Measurements from ENCODE around the gene SEC23B.

SEC23B gene

GRCh38 chr20:18541741-18542140 is 34.0 kb downstream of the SEC23B start:
- Mint-ChIP-seq H3K27me3 (no peaks in the 10 kb centered on the region), H3K27ac (peak overlapping the region; percentile 8), H3K9me3 (no peaks in the 10 kb centered on the region), H3K4me3 (no peak overlapping the region), H3K36me3 (ENCODE audit: low read depth) (peaks cover 53% of the 10 kb centered on the region), H3K4me1 (no peaks in the 10 kb centered on the region)
- ATAC-seq (no peak), DNase-seq (no peak)

GRCh38 chr20:18543216-18543615 is 35.5 kb downstream of the SEC23B start:
- Mint-ChIP-seq H3K27ac (peak overlapping the region; percentile 9), H3K36me3 (ENCODE audit: low read depth) (peaks cover 55% of the 10 kb centered on the region)

GRCh38 chr20:18543932-18544331 is 36.2 kb downstream of the SEC23B start:
- Mint-ChIP-seq H3K36me3 (ENCODE audit: low read depth) (peaks cover 55% of the 10 kb centered on the region), H3K4me3 (no peak overlapping the region), H3K27me3 (no peaks in the 10 kb centered on the region), H3K4me1 (no peaks in the 10 kb centered on the region), H3K9me3 (no peaks in the 10 kb centered on the region), H3K27ac (no peak overlapping the region)
- DNase-seq = no peak
- ATAC-seq = no peak

More at GRCh38 chr20:18543216-18543615, 35.5 kb downstream of the SEC23B start:
- no peak overlapping the region for H3K4me3 Mint-ChIP-seq
- no peaks in the 10 kb centered on the region for H3K27me3 Mint-ChIP-seq
- DNase-seq = no peak
- no peak for ATAC-seq
- H3K4me1 Mint-ChIP-seq = no peaks in the 10 kb centered on the region
- H3K9me3 Mint-ChIP-seq = no peaks in the 10 kb centered on the region

- H3K4me3 Mint-ChIP-seq = no peak overlapping the region
- no peaks in the 10 kb centered on the region for H3K4me1 Mint-ChIP-seq
- no peak for ATAC-seq
- H3K9me3 Mint-ChIP-seq = no peaks in the 10 kb centered on the region
- no peaks in the 10 kb centered on the region for H3K27me3 Mint-ChIP-seq
- peaks cover 53% of the 10 kb centered on the region for H3K36me3 Mint-ChIP-seq (ENCODE audit: low read depth)
- DNase-seq = no peak
- H3K27ac Mint-ChIP-seq = no peak overlapping the region
Observed at GRCh38 chr20:18545566-18545965, 37.8 kb downstream of the SEC23B start.

- no peak overlapping the region for H3K4me3 Mint-ChIP-seq
- no peaks in the 10 kb centered on the region for H3K4me1 Mint-ChIP-seq
- no peaks in the 10 kb centered on the region for H3K27me3 Mint-ChIP-seq
- no peaks in the 10 kb centered on the region for H3K9me3 Mint-ChIP-seq
- DNase-seq = no peak
- no peak for ATAC-seq
- peaks cover 46% of the 10 kb centered on the region for H3K36me3 Mint-ChIP-seq (ENCODE audit: low read depth)
- no peak overlapping the region for H3K27ac Mint-ChIP-seq
Observed at GRCh38 chr20:18548465-18548864, 40.7 kb downstream of the SEC23B start.

GRCh38 chr20:18553746-18554145 is 46.0 kb downstream of the SEC23B start:
- DNase-seq = no peak
- Mint-ChIP-seq H3K4me3 (no peak overlapping the region), H3K27ac (no peak overlapping the region), H3K27me3 (no peaks in the 10 kb centered on the region), H3K36me3 (ENCODE audit: low read depth) (peaks cover 43% of the 10 kb centered on the region), H3K4me1 (no peaks in the 10 kb centered on the region), H3K9me3 (no peaks in the 10 kb centered on the region)
- no peak for ATAC-seq

- H3K4me1 Mint-ChIP-seq = peaks cover 19% of the 10 kb centered on the region
- H3K9me3 Mint-ChIP-seq = no peaks in the 10 kb centered on the region
- H3K27ac Mint-ChIP-seq = peak within 1 kb of the TSS; percentile 95
- no peaks in the 10 kb centered on the region for H3K27me3 Mint-ChIP-seq
- peak; percentile 99 for ATAC-seq
- peaks cover 28% of the 10 kb centered on the region for H3K36me3 Mint-ChIP-seq (ENCODE audit: low read depth)
- peak within 1 kb of the TSS; percentile 97 for H3K4me3 Mint-ChIP-seq
- peak; percentile 96 for DNase-seq
Observed at GRCh38 chr20:18566892-18567738, 59.4 kb downstream of the SEC23B start, which contains the start of gene SMIM26. TSS of gene SMIM26 (plus strand) at chr20:18567432. CDS start at chr20:18567479, 47 bp downstream.

- peaks cover 26% of the 10 kb centered on the region for H3K36me3 Mint-ChIP-seq (ENCODE audit: low read depth)
Observed at GRCh38 chr20:18567739-18568091, 60.0 kb downstream of the SEC23B start.

GRCh38 chr20:18571009-18571408 is 63.3 kb downstream of the SEC23B start:
- Mint-ChIP-seq H3K4me3 (no peak overlapping the region), H3K36me3 (ENCODE audit: low read depth) (peaks cover 22% of the 10 kb centered on the region)
- no peak for ATAC-seq

More at GRCh38 chr20:18567739-18568091, 60.0 kb downstream of the SEC23B start:
- no peaks in the 10 kb centered on the region for H3K27me3 Mint-ChIP-seq
- H3K4me3 Mint-ChIP-seq = peak overlapping the region; percentile 97
- no peak for ATAC-seq
- H3K9me3 Mint-ChIP-seq = no peaks in the 10 kb centered on the region
- peaks cover 23% of the 10 kb centered on the region for H3K4me1 Mint-ChIP-seq
- peak overlapping the region; percentile 95 for H3K27ac Mint-ChIP-seq
- DNase-seq = no peak

GRCh38 chr20:18571578-18571977 is 63.8 kb downstream of the SEC23B start:
- DNase-seq (no peak), ATAC-seq (no peak)
- Mint-ChIP-seq H3K27me3 (no peaks in the 10 kb centered on the region), H3K9me3 (no peaks in the 10 kb centered on the region), H3K4me3 (no peak overlapping the region), H3K36me3 (ENCODE audit: low read depth) (peaks cover 22% of the 10 kb centered on the region), H3K27ac (no peak overlapping the region), H3K4me1 (peaks cover 20% of the 10 kb centered on the region)

More at GRCh38 chr20:18571009-18571408, 63.3 kb downstream of the SEC23B start:
- H3K27ac Mint-ChIP-seq = no peak overlapping the region
- H3K4me1 Mint-ChIP-seq = peaks cover 23% of the 10 kb centered on the region
- H3K27me3 Mint-ChIP-seq = no peaks in the 10 kb centered on the region
- DNase-seq = no peak
- H3K9me3 Mint-ChIP-seq = no peaks in the 10 kb centered on the region

GRCh38 chr20:18577942-18578341 is 70.2 kb downstream of the SEC23B start:
- ATAC-seq = no peak
- Mint-ChIP-seq H3K4me3 (no peak overlapping the region), H3K9me3 (no peaks in the 10 kb centered on the region), H3K4me1 (peaks cover 2% of the 10 kb centered on the region), H3K36me3 (ENCODE audit: low read depth) (no peaks in the 10 kb centered on the region), H3K27ac (no peak overlapping the region), H3K27me3 (no peaks in the 10 kb centered on the region)
- DNase-seq = no peak

- no peaks in the 10 kb centered on the region for H3K36me3 Mint-ChIP-seq (ENCODE audit: low read depth)
- no peak overlapping the region for H3K27ac Mint-ChIP-seq
- no peak overlapping the region for H3K4me3 Mint-ChIP-seq
Observed at GRCh38 chr20:18578581-18578980, 70.8 kb downstream of the SEC23B start.

GRCh38 chr20:18580012-18580411 is 72.3 kb downstream of the SEC23B start:
- no peak for ATAC-seq
- no peak for DNase-seq
- peaks cover 4% of the 10 kb centered on the region for H3K27me3 Mint-ChIP-seq
- no peaks in the 10 kb centered on the region for H3K9me3 Mint-ChIP-seq
- peaks cover 2% of the 10 kb centered on the region for H3K4me1 Mint-ChIP-seq
- H3K4me3 Mint-ChIP-seq = no peak overlapping the region
- H3K36me3 Mint-ChIP-seq (ENCODE audit: low read depth) = no peaks in the 10 kb centered on the region
- H3K27ac Mint-ChIP-seq = no peak overlapping the region

More at GRCh38 chr20:18578581-18578980, 70.8 kb downstream of the SEC23B start:
- DNase-seq (no peak), ATAC-seq (no peak)
- Mint-ChIP-seq H3K9me3 (no peaks in the 10 kb centered on the region), H3K27me3 (no peaks in the 10 kb centered on the region), H3K4me1 (peaks cover 2% of the 10 kb centered on the region)

- Mint-ChIP-seq H3K27me3 (peaks cover 4% of the 10 kb centered on the region), H3K4me3 (no peak overlapping the region), H3K36me3 (ENCODE audit: low read depth) (no peaks in the 10 kb centered on the region), H3K27ac (no peak overlapping the region), H3K9me3 (no peaks in the 10 kb centered on the region), H3K4me1 (peaks cover 23% of the 10 kb centered on the region)
- no peak for ATAC-seq
- no peak for DNase-seq
Observed at GRCh38 chr20:18585134-18585533, 77.4 kb downstream of the SEC23B start.
